ENCODE data around the gene ABCB11.

DNA sequence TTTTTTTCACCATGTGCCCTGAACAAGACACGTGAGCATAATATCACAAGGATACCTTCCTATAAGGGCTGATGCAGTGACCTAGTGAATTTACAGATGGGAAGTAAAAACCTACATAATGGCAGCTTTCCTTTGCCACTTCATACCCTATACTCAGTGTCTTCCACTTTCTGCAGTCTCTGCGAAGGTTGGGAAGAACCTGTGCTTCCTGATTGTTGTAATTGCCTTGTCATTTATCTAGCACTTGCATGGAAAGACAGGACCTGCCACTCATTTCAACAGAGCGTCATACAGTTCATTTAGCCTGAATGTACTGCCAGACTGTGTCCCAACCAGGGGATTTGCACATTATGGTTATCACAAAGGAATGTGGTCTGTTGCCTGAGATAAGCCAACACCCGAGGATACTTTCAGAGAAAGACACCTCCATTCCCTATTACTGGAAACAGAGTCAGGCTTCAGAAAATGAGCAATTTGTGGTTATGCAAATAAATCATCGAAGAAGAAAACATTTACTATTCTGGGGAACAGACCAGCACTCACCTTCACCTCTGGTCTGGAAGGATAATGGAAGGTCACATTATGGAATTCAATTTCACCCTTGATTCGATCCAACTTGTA, 55.0 kb downstream of the ABCB11 start:
- TF ChIP-seq, protein P1, sequence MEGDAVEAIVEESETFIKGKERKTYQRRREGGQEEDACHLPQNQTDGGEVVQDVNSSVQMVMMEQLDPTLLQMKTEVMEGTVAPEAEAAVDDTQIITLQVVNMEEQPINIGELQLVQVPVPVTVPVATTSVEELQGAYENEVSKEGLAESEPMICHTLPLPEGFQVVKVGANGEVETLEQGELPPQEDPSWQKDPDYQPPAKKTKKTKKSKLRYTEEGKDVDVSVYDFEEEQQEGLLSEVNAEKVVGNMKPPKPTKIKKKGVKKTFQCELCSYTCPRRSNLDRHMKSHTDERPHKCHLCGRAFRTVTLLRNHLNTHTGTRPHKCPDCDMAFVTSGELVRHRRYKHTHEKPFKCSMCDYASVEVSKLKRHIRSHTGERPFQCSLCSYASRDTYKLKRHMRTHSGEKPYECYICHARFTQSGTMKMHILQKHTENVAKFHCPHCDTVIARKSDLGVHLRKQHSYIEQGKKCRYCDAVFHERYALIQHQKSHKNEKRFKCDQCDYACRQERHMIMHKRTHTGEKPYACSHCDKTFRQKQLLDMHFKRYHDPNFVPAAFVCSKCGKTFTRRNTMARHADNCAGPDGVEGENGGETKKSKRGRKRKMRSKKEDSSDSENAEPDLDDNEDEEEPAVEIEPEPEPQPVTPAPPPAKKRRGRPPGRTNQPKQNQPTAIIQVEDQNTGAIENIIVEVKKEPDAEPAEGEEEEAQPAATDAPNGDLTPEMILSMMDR (IDR thresholded peaks at IDR 0.05): no peak
- no peak for TF ChIP-seq POLR2AphosphoS5 (IDR thresholded peaks at IDR 0.05)
- no peak for TF ChIP-seq POLR2A (IDR thresholded peaks at IDR 0.05)

Measured in stomach (tissue), 4 donors.